ENCODE results near the gene CLMP.

The CLMP gene

DNA sequence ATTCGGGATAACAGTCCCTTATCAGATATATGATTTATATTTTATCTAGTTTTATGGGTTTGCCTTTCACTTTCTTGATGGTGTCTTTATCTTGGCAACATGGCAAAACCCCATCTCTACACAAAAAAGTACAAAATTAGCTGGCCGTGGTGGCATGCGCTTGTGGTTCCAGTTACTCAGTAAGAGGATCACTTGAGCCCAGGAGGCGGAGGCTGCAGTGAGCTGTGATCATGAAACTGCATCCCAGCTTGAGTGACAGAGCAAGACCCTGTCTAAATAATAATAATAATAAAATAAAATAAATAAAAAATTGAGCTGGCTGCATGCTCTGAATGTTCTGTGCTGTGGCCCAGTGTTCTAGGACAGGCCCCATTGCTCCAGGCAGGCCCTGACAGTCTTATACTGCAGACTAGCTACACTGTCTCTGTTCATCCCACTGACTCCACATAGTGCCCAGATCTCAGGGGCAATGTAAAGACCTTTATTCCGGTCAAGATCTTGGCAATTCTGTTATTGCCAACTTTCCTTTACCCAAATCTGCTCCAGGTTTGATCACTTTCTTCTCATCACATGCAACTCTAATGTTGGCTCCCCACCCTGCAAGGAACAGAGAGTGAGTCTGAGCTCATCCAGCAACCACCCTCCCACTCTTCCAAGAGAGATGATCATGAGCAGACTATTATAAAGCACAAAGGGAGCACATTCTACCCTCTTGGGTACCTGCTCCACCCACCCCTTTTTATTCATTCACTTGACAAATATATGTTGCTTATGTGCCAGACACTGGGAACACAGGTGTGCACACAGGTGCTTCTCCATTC, 141.9 kb downstream of the CLMP start:
- DNase-seq: no peak

DNA sequence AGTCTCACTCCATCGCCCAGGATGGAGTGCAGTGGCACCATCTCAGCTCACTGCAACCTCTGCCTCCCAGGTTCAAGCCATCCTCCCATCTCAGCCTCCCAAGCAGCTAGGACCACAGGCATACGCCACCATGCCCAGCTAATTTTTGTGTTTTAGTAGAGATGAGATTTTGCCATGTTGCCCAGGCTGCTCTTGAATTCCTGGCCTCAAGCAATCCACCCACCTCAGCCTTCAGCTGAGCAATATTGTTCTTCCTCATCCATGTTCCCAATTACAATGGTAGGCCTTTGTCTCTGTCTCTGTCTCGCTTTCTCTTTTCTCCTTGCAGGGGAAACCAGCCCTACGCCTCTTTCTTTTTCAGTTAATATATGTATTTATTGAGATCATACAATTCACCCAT, 143.4 kb downstream of the CLMP start:
- no peak for DNase-seq

DNA sequence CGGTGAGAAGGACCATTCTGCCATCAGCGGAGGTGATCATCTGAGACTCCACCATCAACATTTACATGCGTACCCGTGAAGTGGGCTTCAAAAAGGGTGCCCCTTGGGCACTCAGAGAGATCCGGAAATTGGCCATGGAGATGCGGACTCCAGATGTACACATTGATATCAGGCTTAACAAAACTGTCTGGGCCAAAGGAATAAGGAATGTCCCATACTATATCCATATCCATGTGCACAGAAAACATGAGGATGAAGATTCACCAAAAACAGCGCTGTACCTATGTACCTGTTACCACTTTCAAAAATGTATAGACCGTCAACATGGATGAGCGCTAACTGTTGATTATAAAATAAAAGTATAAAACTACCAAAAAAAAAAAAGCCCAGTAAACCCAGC, 143.9 kb downstream of the CLMP start:
- no peak for DNase-seq

DNA sequence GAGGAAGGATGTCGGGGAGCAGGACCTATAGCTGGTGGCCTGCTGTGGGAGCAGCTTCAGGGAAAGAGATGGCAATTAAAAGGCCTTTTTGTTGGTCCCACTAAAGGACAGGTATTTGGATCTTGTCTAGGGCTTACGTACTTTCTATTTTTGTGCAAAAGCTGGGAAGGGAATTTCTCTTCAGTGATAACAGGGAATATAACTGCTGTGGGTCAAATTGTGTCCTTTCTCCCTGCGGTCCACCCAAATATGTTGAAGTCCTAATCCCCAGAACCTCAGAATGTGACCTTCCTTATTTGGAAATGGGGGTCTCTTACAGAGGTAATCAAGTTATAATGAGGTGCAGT, 147.1 kb downstream of the CLMP start:
- DNase-seq: no peak

DNA sequence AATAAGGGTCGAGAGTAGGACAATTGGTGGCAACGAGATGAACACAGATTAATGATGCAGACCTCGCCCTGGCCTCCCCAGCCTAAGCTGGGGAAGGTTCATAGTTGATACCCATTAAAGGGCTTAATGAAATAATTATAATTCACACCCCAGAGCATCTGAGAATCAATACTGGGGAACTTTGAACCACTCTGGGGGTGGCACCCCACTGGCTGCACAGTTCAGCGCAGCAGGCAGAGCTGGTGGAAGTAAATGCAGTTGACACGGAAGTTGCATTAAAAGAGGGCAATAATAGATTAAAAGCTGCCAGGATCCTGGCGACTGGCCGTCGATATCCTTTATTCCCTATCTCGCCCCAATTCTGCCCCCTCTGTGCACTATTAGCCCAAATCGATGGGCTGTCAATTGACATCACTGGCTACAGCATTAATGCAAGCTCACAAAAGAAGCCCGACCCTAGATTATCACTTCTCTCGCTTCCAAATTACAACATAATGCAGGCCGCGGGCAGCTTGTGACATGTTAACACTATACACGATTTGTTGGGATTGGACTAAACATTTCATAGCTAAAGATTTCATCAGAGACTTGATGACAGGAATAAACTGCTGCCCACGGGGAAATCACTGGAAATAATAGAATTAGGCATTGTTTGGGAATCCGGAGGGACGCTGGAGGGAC, 147.6 kb downstream of the CLMP start:
- DNase-seq: no peak

DNA sequence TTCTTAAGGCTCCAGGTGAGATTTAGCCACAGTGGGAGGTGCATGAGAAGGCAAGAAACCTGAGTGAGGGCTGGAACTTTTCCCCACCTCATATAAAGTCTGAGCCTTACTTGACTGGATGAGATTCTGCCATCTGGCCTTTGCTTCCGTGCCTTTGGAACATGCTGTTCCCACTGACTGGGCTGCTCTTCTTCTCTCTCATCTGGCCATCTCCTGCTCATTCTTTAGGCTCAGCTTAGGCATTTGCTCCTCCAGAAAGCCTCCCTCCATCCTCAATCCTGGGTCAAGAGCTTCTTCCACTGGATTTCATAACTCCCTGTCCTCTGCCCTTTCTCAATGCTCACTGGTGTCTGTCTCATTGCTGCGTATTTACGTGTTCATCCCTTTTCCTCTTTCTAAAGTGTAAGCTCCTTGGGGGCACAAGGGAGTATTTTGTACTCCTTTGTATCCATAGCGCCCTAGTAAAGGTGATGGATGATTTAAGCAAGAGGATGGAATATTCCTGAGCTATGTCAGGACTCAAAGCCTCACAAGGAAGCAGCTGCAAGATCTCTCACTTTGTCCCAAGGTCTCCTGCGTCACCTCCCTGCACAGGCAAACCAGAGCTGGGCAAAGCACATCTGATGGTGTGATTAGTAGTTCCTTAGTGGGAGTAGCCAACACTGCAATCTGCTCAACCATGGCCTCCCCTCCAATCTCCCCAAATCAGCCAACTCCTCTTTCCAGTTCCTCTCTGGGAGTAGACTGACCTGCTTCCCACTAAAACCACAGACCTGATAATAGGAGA, 148.4 kb downstream of the CLMP start:
- DNase-seq: no peak

DNA sequence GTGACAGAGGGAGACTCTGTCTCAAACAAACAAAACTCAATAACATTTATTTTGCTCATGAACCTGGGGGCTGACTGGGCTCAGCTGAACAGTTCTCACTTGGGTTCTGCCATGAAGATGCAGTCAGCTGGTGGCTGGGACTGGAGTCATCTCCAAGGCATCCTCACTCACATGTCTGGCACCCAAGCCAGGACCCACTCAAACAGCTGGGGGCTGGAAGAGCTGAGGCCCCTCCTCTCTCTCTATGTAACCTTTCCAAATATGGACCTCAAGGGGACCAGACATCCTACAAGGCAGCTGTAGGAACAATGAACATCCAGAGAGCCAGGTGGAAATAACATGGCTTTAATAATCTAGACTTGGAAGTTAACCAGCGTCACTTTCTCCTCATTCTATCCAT, 149.9 kb downstream of the CLMP start:
- DNase-seq: no peak

DNA sequence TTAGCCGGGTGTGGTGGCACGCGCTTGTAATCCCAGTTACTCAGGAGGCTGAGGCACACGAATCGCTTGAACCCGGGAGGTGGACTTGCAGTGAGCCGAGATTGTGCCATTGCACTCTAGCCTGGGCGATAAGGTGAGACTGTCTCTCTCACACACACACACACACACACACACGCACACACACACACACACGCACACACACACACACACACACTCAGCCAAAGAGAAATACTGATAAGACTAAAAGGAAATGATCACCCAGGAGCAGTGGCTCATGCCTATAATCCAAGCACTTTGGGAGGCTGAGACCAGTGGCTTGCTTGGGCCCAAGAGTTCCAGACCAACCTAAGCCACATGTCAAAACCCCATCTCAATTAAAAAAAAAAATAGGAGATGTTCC, 153.9 kb downstream of the CLMP start:
- DNase-seq: no peak

DNA sequence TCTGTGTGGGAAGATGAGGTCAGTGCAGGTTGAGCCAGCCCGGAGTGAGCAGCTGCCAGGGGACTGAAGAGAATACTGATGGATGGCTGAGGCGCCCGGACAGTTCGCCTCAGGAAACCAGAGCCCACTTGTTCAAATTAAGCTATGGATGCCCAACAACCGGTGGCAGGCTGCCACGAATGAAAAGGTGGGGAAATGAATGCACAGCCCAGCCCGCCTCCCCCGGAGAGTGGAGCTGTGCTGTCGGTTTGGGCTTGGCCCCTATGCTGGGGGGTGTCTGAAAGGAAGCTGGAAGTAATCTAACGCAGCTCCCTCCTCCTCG, 155.0 kb downstream of the CLMP start:
- DNase-seq: no peak

DNA sequence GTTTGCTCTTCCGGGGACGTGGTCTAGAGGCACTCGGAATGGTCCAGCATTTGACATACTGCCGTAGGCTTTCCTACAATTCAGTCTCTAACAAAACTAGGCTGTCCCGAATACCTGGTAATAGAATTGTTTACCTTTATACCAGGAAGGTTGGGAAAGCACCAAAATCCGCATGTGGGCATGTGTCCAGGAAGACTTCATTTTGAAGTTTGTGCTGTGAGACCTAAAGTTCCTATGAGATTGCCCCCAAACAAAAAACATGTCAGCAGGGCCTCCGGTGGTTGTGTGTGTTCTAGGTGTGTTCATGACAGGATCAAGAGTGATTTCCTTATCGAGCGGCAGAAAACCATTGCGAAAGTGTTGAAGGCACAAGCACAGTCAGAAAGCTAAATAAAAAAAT, 159.2 kb downstream of the CLMP start:
- no peak for DNase-seq

DNA sequence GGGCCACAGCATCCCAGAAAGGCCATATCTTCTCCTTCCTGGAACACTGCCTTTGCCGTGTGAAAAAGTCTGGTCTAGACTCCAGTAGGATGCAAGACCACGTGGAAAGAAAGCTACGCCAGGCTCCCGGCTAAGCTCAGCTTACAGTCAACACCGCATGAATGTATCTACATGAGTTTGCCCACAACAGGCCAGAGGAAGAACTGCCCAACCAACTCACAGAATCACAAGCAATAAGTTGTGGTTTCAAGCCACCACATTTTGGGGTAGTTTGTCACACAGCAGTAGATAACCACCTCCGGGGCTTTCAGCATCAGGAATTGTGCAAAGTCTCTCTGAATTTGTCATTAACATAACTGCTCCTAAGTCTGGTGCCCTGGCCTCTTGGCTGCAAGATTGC, 160.5 kb downstream of the CLMP start:
- no peak for DNase-seq

DNA sequence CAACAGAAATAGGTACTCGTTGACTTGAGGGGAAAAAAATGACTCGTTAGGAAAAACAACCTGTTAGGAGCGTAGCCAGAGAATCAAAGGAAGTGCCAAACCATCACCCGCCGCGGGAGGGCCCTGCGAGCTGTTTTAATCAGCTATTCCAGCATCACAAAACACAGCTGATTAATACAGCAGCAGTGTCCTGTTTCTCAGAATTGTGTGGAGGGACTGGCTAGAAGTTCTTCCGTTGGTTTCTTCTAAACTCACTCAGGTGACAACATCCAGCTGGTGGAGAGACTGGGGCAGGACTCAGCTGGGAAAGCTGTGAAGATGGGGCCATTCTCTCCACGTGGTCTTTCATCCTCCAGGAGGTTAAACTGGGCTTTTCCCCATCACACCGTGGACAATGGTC, 161.2 kb downstream of the CLMP start:
- DNase-seq: no peak

DNA sequence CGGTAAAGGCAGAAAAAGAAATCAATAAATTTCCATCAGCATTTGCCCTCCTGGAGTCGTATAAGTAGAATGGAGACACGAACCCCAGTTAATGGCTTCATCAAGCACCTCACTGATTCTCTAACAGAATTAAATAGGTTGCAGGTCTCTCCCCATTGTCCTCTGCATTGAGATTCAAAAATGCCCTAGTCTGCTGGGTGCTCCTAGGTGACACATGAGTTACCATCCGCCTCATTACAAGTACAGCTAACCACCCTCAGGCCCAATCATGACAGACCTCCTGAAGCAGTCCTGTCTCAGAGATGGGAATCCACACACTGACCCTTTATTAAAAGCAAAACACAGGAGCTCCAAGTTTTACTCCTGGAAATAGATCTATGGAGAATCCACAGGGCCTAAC, 164.5 kb downstream of the CLMP start:
- DNase-seq: no peak

DNA sequence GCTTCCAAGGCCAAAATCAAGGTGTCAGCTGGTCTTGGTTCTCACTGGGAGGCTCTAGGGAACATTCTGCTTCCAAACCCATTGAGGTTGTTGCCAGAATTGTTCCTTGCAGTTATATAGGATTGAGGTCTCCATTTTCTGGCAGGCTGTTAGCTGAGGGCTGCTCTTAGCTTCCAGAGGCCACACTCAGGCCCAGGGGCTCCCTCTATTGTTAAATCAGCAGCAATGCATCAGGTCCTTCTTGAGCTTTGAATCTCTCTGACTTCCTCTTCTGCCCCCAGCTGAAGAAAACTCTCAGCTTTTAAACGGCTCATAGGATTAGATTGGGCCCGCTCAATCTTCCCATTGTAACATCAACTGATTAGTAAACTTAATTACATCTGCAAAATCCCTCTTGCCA, 174.1 kb downstream of the CLMP start:
- peak; percentile 34 for DNase-seq

Data from GDM1 (cell line).